ENCODE data around the gene AGER.
A peak's percentile ranks its signal among the peaks of the same experiment; 100 is the strongest.
"Not testable (repeated sequence)": the region's sequence is repeated elsewhere in the genome, so short reads cannot be mapped to it uniquely, and the experiment has no call there.

AGER gene

GRCh38 chr6:32188381-32189068 lies 4.5 kb upstream of the AGER start:
- TF ChIP-seq CTCF (IDR thresholded peaks at IDR 0.05; ENCODE audit: low read depth, low read length), result no peak
- no peak for DNase-seq (ENCODE audit: extremely low read depth, low read depth)

GRCh38 chr6:32187725-32188380 lies 3.8 kb upstream of the AGER start:
- not testable (repeated sequence) for DNase-seq (ENCODE audit: extremely low read depth, low read depth)

DNA sequence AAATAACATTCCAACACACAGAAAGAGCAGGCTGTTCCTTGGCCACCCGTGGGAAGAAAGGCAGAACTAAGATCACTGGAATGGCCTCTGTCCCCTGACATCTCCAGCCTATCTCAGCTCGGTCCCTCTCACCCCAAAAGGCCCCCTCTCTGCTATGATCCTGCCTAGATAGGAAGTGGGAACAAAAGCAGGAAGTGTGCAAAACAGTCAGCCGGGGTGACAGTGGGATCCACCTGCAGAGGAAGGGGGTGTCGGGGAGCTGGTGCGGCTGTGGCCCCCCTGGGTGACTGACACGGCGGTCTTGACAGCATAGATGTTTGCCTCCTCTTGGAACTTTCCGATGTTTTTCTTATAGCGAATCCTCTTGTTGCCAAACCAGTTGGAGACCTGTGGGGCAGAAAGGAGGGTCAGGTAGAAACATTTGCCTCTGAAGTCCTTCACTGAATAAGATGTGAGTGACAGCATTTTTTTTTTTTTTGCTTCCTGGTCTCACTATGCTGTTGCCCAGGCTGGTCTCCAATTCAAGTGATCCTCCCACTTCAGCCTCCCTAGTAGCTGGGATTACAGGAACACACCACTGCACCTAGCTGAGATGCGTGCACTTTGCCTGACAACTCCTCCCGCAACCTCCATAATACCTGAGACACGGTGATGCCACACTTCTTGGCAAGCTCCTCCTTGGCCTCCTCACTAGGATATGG lies 3.1 kb upstream of the AGER start:
- TF ChIP-seq CTCF (IDR thresholded peaks at IDR 0.05; ENCODE audit: low read depth, low read length), result no peak

DNA sequence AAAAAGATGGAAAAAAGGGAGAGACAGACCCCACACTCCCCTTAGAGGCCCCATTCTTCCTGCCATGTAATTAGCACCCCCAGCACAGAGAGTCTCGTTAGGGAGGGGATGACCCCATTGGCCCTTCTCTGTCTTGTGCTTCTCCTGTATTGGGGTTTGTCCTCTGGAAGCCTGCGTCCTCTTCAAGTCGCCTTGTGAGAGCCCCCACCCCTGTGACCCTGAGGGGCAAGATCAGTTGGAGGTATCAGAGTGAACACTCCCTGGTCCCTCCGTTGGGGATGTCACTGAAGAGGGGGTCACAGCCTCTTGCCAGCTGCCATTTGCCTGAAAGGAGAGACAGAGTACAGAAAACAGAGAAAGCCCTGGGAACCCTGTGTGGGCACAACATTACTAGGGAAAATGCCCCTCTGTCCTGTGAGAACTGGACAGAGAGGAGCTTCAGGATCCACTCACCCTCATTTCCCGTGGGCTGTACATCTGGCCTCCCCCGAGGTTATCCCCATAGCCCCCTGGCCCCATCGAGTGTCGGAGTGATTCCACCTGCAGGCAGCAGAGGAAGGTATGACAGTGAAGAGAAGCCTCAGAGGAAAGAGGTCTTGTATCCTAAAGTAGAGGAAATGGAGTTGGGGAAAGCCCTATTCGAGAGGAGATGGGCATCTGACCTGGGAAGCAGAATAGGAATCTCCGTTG lies 2.2 kb upstream of the AGER start:
- not testable (repeated sequence) for DNase-seq (ENCODE audit: extremely low read depth, low read depth)

More for the DNA sequence above, 3.1 kb upstream of the AGER start:
- DNase-seq (ENCODE audit: extremely low read depth, low read depth), result no peak

DNA sequence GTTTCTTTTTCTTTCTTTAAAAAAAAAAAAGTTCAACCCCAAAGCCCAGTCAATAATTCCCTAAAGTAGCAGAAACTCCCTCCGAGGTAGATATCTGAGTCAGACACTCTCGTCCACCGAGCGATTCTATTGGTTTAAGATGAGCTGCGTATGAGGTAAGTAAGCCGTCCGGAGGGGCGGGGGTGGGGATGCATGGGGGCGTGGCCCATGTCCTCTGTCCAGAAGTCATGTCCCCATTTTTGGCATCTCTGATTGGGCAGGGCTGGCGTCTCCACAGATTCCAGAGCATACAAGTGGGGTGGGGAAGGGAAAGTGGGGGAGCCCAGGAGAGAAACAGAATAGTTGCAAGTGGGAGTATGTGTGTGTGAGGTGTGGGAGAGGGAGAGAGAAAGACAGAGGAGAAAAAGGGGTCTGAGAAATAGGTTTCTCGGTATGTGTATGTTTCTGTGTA lies 1.7 kb upstream of the AGER start:
- peak; percentile 65 for DNase-seq (ENCODE audit: extremely low read depth, low read depth)

DNA sequence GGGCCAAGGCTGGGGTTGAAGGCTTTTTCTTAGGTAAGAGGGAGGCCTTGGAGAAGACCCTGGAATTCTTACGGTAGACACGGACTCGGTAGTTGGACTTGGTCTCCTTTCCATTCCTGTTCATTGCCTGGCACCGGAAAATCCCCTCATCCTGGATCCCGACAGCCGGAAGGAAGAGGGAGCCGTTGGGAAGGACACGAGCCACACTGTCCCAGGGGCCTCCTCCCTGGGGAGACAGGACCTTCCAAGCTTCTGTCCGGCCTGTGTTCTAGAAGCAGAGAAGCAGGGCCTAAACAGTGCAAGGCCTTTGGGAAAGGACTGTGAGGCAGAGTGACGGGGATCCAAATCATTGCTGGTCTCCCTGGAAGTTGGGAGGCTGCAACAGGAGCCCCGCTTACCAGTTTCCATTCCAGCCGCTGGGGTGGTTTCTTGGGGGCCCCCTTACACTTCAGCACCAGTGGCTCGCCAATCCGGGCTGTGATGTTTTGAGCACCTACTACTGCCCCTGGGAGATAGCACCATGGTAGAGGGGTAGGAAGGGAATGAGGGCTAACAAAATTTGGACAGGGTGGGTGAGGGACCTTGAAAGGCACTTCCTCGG lies 470 bp downstream of the AGER start:
- DNase-seq (ENCODE audit: extremely low read depth, low read depth), result no peak
- no peak for TF ChIP-seq CTCF (IDR thresholded peaks at IDR 0.05; ENCODE audit: low read depth, low read length)

- no peak for TF ChIP-seq CTCF (IDR thresholded peaks at IDR 0.05; ENCODE audit: low read depth, low read length)
- DNase-seq (ENCODE audit: extremely low read depth, low read depth), result no peak
Measured at GRCh38 chr6:32183030-32183429, 1.0 kb downstream of the AGER start.

DNA sequence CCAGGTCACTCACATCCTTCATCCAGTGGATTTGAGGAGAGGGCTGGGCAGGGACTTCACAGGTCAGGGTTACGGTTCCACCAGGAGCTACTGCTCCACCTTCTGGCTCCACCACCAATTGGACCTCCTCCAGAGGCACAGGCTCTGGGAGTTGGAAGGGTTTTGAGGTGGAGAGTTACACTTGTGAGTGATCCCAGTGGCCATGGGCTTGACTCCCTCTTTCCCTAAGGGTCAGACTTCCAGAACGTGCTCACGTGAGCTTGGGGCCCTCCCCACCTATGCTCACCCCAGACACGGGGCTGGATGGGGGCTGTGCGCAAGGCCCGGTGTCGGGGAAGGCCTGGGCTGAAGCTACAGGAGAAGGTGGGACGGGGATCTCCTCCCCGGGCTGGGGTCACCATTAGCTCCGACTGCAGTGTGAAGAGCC lies 1.5 kb downstream of the AGER start:
- no peak for DNase-seq (ENCODE audit: extremely low read depth, low read depth)
- no peak for TF ChIP-seq CTCF (IDR thresholded peaks at IDR 0.05; ENCODE audit: low read depth, low read length)

Measured in AG09319 (cell line).